ENCODE data around the gene GPATCH2.
"Not testable (repeated sequence)": the region's sequence is repeated elsewhere in the genome, so short reads cannot be mapped to it uniquely, and the experiment has no call there.

Gene GPATCH2

DNA sequence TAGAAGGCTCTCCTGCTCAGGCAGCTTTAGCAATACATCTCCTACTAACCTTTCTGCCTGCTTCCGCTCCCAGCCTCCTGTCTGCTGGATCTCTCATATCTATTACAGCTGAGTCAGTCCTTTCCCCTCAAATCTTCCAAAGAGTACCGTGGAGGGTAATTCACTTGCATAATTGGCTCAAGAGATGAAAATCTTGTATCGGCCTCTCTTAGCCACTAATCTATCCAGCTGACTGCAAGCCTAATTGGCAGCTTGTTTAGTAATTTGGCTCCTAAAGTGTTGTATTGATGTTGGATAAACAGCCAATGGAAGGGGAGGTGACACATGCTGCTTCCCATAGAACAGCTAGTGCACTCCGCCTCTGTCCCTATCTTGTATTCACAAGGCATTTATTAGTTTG lies 195.7 kb downstream of the GPATCH2 start:
- DNase-seq, result no peak

DNA sequence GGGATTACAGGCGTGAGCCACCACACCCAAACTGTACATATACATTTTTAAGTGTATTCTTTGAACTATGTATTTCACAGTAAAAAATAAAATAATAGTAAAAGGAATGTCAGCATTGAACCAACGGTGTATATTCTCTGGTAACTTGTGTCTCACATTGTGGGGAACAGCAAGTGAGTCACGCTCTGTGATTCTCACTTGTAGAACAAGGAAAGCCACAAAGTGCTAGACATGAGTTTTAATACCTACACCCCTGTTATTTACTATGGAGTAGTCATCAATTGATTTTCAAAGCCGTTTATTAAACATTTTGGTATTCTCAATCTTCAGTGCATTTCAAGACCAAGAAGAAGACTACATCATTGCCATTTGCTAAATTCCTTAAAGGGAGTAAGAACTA lies 197.2 kb downstream of the GPATCH2 start:
- no peak for DNase-seq

DNA sequence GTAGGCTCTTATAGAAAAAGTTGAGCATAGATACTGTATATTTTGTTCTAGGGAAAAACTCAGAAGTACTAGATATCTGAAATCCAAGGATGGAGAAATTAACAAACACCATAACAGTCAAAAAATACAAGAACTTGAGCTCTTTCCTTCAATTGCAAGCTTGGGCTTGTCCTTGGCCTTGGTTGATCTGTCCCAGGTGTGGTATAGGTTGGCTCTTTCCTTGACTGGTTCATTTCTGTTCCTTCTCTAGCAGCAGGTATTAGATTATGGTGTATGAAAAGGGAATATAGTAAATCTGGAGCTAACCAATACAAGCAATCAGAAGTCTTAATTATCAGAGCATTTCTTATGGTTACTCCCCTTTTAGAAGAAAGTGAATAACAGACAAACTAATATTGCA lies 198.6 kb downstream of the GPATCH2 start:
- DNase-seq, result no peak

DNA sequence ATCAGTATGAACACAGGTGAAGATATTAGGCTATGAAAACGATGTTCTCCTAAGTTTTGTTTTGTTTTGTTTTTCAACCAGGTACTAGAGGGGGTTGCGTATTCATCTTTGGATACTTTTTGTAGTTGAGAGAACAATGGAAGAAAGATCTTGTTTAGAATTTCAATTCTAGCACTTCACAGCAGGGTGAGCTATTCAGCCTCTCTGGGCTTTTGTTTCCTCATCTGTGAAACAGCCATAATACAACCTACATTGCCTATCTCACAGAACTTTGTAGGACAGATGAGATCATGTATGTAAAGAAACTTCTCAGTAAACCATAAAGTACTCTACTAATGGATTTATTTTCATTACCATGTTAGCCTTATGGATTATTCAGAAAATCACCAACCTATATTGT lies 199.5 kb downstream of the GPATCH2 start:
- DNase-seq, result no peak

DNA sequence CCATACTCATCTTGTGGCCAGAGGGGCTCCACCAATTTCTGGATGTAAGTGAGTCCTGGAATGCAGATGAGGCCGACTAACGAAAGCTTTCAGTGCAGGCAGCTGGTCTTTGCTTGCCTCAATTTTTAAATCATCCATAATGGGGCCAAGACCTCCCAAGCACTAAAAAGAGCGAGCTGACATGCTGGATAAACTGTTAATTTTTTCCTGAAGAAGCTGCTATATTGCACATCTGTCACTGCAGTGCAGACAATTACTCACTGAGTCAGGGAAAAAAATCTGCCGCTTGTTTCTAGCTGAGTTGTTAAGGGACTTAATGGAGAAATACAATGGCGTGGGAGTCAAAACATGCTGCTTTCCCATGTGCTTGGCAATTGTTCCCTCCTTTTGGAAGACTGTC lies 205.5 kb downstream of the GPATCH2 start:
- DNase-seq, result no peak

DNA sequence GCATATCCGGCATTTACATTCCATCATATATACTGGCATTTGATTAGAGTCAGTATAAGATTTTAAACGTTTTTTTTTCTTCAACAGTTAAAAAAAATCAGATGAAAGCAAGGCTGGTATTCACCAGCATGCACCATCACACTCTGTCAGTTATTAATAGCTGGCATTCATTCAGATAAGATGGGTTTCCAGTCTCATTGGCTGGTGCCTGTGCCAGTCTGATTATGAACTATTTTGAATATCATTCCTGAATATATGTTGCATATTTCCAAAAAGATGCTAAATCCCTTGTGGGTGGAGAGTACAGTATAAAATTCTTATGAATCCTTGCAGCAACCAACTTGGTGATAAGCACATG lies 211.7 kb downstream of the GPATCH2 start:
- DNase-seq, result no peak

DNA sequence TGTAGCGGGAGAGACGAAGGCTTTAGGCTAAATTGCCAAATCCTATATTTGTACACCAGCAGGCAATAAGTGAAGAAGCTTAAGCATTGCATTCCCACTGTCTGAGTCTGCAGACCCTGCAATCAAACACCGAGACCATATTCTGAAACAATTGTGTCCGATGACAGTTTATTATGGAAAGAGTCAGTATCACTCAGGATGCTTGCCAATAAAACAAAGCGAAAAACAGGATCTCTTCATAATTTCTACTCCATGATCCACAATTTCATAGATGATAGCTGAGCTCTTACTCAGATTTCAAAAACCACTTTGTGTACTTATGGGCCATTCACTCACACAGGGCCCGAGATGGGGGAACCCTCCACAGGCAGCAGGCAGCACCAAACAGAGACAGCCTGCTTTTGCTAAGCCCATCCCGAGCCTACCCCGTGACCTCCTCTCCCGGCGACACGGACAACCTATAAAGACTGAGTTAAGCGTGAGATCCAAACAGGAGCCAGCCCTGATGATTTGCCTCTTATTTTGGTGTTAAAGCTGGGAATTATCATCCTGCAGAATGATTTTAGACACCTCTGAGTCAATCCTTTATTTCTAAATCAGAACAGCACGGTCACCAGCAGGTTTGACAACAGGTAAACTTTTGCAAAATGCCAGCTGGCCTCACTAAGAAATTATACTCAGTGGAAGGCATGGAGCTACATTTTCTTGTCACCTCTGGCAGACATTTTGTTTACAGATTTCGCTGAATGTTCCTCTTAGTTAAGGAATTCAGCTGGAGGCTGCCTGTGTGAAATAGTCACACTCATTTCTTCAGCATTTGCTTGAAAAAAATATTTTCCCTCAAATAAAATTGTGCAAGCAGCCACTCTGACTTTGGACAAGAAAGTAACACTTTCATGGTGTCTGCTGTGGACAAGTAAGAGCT lies 212.4 kb downstream of the GPATCH2 start:
- no peak for DNase-seq

DNA sequence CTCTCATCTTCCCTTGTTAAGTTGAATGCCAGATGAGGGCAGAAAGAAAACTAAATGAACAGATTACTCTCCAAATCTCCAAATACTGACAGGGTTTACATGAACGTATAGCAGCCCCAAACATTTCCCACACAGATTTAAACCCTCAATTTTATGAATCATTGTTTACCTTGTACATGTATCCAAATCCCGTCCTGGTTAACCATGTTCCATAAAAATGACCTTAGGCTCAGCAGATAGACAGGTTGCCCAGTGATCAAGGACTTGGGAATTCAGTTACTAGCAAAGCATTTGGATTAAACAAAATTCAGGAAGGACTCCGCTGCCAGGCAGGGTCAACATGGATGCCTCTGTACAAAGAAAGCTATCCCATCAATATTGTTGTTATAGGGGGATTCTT lies 213.5 kb downstream of the GPATCH2 start:
- no peak for DNase-seq

DNA sequence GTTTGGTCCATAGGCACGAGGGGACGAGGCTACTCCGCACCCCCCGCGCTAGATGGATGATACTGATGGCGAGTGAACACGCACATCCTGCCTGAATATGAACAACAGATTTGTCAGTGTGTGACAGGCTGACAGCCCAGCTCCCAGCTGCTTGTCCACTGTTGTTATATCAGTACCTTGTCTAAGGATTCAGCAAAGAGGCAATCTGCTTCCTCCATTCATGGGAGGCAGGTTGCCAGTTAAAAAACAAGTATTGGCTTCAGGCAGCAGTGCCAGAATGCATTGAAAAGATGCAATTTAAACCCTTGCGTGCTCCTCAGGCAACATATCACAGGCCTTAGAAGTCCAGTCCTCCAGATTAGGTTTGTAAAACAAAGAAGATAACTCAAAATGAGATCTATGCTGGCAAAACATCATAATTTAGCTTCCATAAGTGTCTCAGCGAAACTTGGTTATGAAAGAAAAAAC lies 223.3 kb downstream of the GPATCH2 start:
- no peak for DNase-seq

DNA sequence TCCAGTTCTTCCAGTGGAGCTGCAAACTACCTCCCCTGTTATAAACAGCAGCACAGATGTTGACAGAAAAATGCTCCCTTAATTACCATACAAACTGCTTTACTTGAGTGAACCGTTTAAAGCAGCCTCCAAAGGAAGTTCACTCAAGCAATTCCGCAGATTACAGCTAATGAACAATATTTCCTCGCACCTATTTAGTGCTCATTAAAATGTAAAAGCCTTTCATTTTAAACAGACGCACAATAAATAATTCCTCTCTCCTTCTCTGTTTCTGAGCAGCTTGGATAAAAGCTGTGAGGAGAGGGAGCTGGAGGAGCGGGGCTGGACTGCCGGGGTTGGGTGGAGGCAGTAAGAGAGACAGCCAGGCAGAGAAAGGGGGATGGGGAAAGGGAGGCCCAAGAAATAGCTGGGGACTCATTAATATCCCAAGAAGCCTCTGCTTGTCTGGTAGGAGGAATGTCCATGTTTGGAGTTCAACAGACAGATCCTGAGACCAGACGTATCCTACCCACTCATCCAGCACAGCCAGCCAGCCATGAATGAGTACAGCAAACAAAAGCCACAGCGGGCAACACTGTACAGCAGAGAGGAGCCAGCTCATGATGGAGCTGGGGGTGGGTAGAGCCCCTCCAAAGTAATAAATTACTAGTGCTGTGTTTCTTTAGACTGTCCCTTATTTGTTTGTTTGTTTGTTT lies 227.7 kb downstream of the GPATCH2 start:
- DNase-seq, result no peak

DNA sequence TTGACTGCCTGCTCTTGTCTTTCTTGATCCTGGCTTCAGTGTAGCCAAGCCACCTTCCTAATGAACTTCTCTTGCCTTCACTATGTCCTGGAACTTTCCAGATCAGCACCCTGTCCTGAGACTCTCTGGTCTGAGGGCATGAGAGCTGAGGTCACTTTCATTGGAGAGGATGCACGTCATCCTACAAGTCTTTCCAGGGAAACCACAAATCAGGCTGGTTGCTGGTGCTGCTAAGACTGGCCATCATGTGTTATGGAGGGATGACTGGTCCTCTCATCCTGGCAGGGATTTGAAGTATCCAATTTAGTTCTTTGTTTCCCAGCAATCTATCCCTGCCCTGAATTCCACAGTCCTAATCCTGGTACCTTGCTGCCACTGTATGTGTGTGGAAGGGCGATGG lies 228.6 kb downstream of the GPATCH2 start:
- no peak for DNase-seq

DNA sequence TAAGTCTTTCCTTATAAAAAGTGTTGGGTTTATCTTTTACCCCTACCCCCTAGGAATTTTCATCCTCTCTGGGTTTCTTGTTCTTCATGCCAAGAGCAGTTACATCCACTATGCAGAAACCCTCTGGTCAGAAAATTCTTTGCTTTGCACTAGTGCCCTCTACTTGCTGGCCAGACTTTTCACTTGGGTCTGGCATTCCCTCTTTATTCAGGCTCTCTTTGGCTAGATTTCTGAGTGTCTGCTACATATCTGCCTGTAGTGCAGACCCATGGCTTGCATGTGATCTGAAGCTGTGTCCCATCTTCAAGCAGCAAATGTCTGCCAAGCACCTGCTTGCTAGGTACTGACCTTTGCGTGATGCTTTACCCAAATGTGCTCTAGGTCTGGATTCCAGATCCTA lies 237.0 kb downstream of the GPATCH2 start:
- DNase-seq, result no peak

DNA sequence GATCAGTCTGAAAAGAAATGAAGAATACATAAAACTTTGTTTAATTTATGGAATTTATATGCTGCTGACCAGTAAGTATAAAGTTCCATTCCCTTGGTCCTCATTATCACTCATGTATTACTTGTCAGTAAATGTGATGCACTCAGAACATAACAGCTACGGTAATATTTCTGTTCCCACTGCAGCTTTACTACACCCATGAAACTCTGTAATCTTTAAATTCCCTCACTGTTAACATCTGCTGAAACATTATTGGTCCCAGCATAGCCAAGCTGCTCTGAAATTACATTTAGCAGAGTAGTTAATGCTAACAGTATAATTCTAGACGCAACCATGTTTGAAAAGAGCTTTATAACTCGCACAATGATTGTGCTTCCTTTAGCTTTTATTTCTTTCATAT lies 238.4 kb downstream of the GPATCH2 start:
- no peak for DNase-seq

DNA sequence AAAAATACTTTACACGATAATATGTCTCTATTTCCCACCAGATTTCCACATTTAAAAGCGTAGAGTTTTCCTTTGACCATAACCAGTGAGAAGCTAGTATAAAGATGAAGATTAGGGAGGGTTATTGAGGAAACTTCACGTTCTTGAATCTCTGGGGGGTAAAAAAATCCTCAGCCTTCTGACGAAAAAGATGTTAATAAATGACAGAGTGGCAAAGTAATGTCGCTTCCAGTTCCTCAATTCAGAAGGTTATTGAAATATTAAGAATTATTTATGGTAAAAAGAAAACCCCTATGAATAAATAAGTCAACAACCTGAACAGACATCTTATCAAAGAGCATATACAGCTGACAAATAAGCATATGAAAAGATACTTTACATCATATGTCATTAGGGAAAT lies 241.0 kb downstream of the GPATCH2 start:
- no peak for DNase-seq

DNA sequence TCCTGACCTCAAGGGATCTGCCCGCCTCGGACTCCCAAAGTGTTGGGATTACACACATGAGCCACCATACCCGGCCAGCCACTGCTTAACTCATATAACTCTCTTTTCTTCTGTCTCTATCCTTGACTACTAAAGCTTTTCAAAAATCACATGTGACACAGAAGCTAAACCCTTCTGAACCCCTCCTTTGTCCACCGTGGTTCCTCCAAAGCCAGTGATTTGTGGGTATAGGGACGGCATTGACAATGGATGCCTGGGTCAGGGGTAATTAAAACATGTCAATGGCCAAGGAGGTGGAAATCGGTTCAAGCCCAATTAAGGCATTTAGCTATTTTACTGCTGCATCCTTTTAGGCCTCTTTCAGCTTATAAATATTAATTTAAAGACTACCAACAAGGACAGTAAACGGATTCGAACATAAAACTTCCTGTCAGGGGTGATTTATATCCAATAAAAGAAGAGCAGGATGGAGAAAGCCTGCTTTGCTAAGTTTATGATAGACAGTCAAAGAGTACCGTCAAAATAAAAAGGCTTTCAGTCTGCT lies 242.3 kb downstream of the GPATCH2 start:
- DNase-seq, result no peak

DNA sequence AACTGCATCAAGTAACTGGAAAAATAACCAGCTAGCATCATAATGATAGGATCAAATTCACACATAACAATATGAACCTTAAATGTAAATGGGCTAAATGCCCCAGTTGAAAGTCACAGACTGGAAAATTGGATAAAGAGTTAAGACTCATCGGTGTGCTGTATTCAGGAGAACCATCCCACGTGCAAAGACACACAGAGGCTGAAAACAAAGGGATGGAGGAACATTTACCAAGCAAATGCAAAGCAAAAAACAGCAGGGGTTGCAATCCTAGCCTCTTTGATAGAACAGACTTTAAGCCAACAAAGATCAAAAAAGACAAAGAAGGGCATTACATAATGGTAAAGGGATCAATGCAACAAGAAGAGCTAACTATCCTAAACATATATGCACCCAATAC lies 249.1 kb downstream of the GPATCH2 start:
- DNase-seq, result not testable (repeated sequence)

DNA sequence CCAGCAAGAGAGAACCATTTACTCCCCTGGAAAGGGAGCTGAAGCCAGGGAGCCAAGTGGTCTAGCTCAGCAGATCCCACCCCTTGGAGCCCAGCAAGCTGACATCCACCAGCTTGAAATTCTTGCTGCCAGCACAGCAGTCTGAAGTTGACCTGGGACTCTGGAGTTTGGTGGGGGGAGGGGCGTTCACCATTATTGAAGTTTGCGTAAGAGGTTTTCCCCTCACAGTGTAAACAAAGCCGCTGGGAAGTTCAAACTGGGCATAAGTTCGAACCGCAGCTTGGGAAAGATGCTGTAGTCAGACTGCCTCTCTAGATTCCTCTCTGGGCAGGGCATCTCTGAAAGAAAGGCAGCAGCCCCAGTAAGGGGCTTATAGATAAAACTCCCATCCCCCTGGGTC lies 251.1 kb downstream of the GPATCH2 start:
- DNase-seq, result not testable (repeated sequence)

DNA sequence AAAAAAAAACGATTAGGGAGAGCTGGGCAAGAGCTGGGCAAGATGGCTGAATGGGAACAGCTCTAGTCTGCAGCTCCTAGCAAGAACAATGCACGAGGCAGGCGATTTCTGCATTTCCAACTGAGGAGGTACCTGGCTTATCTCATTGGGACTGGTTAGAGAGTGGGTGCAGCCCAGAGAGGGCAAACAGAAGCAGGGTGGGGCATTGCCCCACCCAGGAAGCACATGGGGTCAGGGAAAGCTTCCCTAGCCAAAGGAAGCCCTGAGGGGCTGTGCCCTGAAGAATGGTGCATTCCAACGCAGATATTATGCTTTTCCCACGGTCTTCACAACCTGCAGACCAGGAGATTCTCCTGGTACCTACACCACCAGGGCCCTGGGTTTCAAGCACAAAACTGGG lies 251.6 kb downstream of the GPATCH2 start:
- no peak for DNase-seq

Measured in activated T-cell treated with anti-CD3 and anti-CD28 coated beads, Interleukin-2, amount 50 U/mL, for 48 hours (primary cell).